Activated CD4-positive, alpha-beta T cell treated with anti-CD3 and anti-CD28 coated beads, Interleukin-2, amount 50 U/mL, for 16 hours (primary cell): Measurements from ENCODE around the gene PRDX1.
A peak's percentile ranks its signal among the peaks of the same experiment; 100 is the strongest.
"Not testable (repeated sequence)": the region's sequence is repeated elsewhere in the genome, so short reads cannot be mapped to it uniquely, and the experiment has no call there.

Experiments used
- DNase-seq: peaks from one replicate; pipeline ENCODE4 v3.0.0-alpha.2; 2020

The PRDX1 gene

GRCh38 chr1:45503462-45504360 is 18.0 kb downstream of the PRDX1 start:
- no peak for DNase-seq

GRCh38 chr1:45501505-45501859 is 20.2 kb downstream of the PRDX1 start:
- DNase-seq = no peak

- no peak for DNase-seq
These were observed 22.3 kb downstream of the PRDX1 start for GRCh38 chr1:45499415-45499769.

- DNase-seq = no peak
These were observed 23.4 kb downstream of the PRDX1 start for GRCh38 chr1:45498279-45498678.

GRCh38 chr1:45493116-45493697 is 28.5 kb downstream of the PRDX1 start:
- DNase-seq = peak; percentile 62

GRCh38 chr1:45492691-45493090 is 29.0 kb downstream of the PRDX1 start:
- no peak for DNase-seq

GRCh38 chr1:45491487-45492260 is 30.0 kb downstream of the PRDX1 start:
- DNase-seq = no peak

- DNase-seq = peak; percentile 99
These were observed 30.8 kb downstream of the PRDX1 start, which contains the start of gene TESK2 for GRCh38 chr1:45490626-45491486. TSS of gene TESK2 (minus strand) at chr1:45491163. CDS start at chr1:45457785, 33,378 bp downstream.

GRCh38 chr1:45490121-45490625 is 31.5 kb downstream of the PRDX1 start:
- DNase-seq = no peak

- peak; percentile 44 for DNase-seq
These were observed 32.3 kb downstream of the PRDX1 start for GRCh38 chr1:45489379-45489778.

GRCh38 chr1:45488666-45489377 is 32.9 kb downstream of the PRDX1 start:
- DNase-seq = no peak

- DNase-seq = no peak
These were observed 35.7 kb downstream of the PRDX1 start for GRCh38 chr1:45485949-45486348.

GRCh38 chr1:45479039-45479748 is 42.5 kb downstream of the PRDX1 start:
- no peak for DNase-seq

- DNase-seq = no peak
These were observed 43.4 kb downstream of the PRDX1 start for GRCh38 chr1:45478121-45478814.

GRCh38 chr1:45477646-45478045 is 44.0 kb downstream of the PRDX1 start:
- no peak for DNase-seq

- not testable (repeated sequence) for DNase-seq
These were observed 47.5 kb downstream of the PRDX1 start for GRCh38 chr1:45474194-45474593.

GRCh38 chr1:45473302-45473701 is 48.4 kb downstream of the PRDX1 start:
- no peak for DNase-seq

- DNase-seq = no peak
These were observed 51.3 kb downstream of the PRDX1 start for GRCh38 chr1:45470306-45470798.

GRCh38 chr1:45467353-45467752 is 54.3 kb downstream of the PRDX1 start:
- not testable (repeated sequence) for DNase-seq

GRCh38 chr1:45465277-45465676 is 56.4 kb downstream of the PRDX1 start:
- DNase-seq = no peak
